ENCODE data around the gene ZNF684.
"Not testable (repeated sequence)": the region's sequence is repeated elsewhere in the genome, so short reads cannot be mapped to it uniquely, and the experiment has no call there.

The ZNF684 gene

DNA sequence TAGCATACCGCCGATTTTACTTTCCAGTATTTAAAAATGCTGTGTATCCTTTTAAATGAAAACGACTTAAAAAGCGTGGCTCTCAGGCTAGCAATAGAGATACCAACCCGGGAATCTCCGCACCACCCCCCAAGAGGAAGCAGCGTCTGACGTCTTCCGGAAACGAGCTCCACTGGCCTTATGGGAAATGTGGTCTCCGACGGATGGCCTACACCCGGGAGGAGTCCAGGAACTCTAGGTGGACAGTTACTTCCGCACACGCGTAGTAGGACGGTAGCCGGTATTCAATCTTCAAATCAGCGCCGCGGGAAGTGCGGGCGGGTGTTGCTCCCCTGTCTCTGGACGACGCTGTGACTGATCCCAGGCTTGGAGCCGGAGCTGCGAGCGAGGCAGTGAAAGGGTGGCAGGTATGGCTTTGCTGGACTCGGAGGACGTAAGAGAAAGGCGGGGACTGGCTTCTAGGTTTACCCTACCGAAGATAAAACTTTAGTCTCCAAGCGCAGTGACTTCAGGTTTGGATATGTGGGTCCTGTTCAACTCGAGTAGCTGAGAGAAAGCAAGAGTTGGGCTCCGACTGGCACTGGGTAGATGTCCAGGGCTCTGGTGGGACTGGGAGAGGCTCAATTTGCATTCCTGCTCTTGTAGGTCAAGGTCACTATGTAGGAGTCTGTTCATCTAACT, at the start of gene ZNF684:
Gene ZNF684 (plus strand): TSS at position 257 of the 681 bp plus-strand sequence. CDS start 1,530 bp downstream, outside the sequence.
- peak; percentile 96 for DNase-seq (ENCODE audit: low spot score)

GRCh38 chr1:40495315-40495903, 36.0 kb upstream of the ZNF684 start:
- no peak for DNase-seq (ENCODE audit: low spot score)

- not testable (repeated sequence) for DNase-seq (ENCODE audit: low spot score)
Observed at GRCh38 chr1:40502651-40503050, 28.8 kb upstream of the ZNF684 start.

DNA sequence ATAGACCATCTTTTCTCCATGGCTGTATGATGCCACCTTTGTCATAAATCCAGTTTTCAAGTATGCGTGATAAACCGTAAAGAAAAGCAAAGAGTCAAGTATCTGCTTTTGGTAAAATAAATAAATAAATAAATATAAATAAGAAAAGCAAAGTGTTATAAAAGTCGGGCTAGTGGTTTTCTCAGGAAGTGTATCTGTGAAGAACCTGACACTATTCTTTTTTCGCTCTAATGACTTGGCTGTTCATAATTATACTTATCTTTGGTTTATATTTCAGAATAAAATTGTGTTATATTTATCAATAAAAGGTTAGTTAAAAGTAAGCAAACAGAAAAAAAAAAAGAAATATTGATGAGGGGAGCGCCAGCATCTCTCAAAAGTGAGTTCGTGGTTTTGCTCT, 23.5 kb upstream of the ZNF684 start:
- DNase-seq (ENCODE audit: low spot score): no peak

DNA sequence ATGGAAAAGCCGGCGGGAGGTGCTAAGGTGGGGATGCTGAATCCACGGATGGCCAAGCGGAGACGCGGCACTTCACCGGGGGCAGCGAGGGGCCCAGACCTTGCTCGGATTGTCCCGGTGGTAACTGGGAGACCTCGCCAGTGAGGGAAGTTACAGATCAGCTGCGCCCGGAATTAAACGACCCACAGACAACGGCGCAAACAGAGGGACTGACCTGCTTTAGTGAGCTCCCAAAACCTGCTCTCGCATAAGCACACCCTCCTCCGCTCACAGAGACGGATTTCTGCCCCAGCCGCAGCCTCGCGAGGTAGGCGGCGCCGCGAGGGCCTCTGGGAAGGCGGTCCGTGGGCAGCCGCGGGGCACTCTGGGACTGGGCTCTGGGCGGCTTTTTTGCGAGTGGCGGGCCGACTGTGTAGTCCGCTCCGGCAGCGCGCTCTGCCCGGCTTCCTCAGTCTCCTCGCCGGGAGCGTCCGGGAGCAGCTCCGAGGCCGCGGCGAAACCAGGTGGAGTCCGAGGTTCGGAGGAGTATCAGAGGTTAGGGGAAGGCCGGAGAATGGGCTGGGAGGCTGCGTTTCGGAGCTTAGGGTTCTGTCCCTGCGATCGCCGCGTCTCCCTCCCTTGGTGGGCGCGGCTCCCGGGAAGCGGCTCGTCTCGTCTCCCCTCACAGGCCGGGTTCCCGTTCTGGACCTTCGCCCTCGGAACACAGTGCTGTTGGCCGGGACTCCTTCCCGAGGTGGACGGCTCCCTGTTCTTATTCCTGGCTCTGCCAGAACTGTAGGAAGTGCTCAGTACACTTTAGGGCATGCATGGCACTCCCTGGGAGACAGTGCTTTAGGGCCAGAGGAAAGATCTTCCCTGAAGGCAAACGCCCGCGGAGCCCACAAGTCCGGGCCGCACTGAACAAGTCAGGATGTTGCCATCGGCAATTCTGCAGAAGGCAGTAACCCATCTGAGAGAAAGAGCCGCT, 22.8 kb upstream of the ZNF684 start, which contains the start of gene EXO5:
Gene EXO5 (plus strand): TSS at position 393 of the 967 bp plus-strand sequence. CDS start 5,778 bp downstream, outside the sequence.
- peak; percentile 70 for DNase-seq (ENCODE audit: low spot score)

DNA sequence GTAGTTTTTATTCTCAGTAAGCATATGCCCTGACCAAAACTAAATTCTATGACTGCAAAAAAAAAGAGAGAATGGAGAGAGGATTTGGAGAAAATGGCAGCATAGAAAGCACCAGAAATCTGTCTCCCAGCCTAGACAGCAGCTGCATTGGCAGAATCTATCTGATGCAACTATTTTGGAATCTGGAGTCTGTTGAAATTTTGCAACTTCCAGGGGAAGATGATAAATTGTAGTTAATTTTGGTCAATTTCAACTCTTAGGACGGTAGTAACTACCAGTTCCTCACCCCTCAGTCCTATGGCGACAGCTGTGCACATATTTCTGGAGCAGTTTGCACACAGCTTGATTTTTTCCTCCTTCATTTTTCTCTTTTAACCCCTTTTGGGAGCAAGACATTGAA, 11.9 kb upstream of the ZNF684 start:
- DNase-seq (ENCODE audit: low spot score): no peak

GRCh38 chr1:40530735-40531380, 579 bp upstream of the ZNF684 start:
- no peak for DNase-seq (ENCODE audit: low spot score)

DNA sequence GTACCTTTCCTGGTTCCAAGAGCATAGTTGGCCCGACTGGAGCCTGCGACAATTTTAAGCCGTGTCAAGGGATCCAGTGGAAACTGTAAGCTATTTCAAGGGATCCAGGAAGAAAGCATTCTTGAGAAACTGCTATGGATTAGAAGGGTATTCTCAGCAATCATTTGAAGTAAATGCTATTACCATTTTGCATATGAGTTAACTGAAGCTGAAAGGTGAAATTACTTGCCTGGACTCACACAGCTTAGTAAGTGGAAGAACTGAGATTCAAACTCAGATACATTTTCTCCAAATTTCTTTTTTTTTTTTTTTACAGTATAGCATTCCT, 589 bp downstream of the ZNF684 start:
- DNase-seq (ENCODE audit: low spot score): no peak

DNA sequence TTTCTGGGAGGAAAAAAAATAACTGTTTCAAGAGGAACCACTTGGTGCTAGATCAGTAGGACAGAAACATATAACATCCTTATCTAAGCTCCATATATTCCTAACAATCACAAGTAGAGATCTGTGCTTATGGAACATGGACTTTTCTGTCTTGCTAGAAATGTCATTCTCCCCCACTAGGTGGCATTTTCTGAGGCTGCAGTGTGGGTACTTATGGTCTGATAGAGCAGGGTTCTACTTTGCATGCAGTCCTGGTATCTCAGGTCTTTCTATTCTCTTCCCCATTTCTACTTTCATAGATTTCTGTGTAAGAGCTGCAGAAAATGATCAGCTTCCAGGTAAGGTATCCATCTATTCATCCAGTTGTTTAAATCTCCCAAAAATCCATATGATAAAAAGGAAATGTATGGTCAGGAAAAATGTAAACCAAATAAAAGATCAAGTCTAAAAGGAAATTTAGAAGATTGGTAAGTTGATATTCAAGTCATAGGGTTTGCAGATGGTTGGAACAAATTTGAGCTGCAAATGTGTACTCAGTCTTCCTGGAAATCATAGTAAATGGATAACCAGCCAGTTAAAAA, 1.5 kb downstream of the ZNF684 start:
- DNase-seq (ENCODE audit: low spot score): peak; percentile 53

- no peak for DNase-seq (ENCODE audit: low spot score)
Observed at GRCh38 chr1:40534589-40534988, 3.2 kb downstream of the ZNF684 start.

DNA sequence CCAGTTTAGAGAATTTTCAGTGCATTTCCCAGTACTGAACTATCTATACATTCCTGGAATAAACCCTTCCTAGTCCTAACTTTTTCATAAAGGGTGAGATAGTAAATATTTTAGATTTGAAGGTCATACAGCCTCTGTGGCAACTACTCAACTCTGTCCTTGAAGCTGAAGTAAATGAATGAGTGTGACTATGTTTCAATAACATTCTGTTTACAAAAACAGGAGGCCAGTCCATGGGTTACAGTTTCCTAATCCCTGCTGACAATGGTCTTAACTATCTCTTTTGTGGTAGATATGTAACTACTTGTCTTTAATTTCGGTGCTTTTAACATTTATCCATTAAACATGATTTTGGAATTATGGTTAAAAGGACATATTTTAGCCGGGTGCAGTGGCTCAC, 4.3 kb downstream of the ZNF684 start:
- DNase-seq (ENCODE audit: low spot score): no peak

- no peak for DNase-seq (ENCODE audit: low spot score)
Observed at GRCh38 chr1:40539338-40539737, 7.9 kb downstream of the ZNF684 start.

DNA sequence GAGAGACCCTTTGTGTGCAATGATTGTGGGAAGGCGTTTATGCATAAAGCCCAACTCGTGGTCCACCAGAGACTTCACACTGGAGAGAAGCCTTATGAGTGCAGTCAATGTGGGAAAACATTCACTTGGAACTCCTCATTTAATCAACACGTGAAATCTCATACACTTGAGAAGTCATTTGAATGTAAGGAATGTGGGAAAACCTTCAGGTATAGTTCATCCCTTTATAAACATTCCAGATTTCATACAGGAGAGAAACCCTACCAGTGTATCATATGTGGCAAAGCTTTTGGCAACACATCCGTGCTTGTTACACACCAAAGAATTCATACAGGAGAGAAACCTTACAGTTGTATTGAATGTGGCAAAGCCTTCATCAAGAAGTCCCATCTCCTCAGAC, 15.5 kb downstream of the ZNF684 start:
- DNase-seq (ENCODE audit: low spot score): no peak

- DNase-seq (ENCODE audit: low spot score): no peak
Observed at GRCh38 chr1:40553017-40553416, 21.6 kb downstream of the ZNF684 start.

- not testable (repeated sequence) for DNase-seq (ENCODE audit: low spot score)
Observed at GRCh38 chr1:40554807-40555206, 23.4 kb downstream of the ZNF684 start.

DNA sequence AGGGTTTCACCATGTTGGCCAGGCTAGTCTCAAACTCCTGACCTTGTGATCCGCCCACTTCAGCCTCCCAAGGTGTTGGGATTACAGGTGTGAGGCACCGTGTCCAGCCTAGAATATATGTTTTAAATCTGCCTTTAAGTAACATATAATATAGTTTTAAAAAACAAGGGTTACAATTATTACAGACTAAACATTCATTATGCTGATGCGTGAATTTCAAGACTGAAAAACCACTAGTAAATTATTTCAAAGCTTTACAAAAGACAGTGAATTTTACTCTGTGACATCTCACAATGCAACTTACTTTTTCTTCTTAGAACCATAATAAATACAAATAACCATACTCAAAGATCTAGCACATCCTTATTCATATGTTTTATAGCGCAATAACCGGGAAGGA, 24.7 kb downstream of the ZNF684 start:
- no peak for DNase-seq (ENCODE audit: low spot score)

DNA sequence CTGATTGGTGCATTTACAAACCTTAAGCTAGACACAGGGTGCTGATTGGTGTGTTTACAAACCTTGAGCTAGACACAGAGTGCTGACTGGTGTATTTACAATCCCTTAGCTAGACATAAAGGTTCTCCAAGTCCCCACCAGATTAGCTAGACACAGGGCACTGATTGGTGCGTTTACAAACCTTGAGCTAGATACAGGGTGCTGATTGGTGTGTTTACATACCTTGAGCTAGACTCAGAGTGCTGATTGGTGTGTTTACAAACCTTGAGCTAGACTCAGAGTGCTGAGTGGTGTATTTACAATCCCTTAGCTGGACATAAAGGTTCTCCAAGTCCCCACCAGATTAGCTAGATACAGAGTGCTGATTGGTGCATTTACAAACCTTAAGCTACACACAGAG, 26.8 kb downstream of the ZNF684 start:
- DNase-seq (ENCODE audit: low spot score): not testable (repeated sequence)

DNA sequence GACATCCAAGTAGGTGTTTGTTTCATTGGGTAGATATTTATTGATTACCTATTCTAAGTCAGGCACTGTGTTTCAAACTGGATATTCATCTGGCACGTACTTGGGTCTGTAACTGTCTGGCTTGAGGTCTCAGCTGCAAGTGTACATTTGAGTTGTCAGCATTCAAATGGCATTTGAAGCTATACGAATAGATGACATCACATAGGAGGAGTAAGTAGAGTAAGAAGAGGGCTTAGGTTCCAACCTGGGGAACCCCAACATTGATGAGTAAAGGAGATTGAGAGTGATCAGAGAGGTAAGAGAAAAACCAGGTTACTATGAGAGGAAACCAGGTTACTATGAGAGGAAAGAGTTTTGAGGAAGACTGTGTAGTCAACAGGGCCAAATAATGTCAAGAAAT, 30.7 kb downstream of the ZNF684 start:
- DNase-seq (ENCODE audit: low spot score): no peak

DNA sequence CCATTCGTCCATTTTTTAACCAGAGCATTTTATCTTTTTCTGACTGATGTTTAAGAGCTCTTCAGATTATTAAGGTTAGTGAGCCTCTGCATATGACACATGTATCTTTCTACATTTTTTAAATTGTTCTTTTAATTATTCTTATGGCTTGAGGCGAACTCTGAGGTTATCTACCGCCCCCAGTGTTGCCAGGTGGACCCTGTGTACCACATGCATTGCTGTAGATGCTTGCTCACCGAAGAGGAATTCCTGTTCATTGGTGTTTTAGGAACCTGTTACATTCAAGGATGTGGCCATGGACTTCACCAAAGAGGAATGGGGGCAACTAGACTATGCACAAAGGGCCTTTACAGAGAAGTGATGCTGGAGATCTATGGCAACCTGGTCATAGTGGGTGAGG, 31.8 kb downstream of the ZNF684 start:
- DNase-seq (ENCODE audit: low spot score): no peak

GRCh38 chr1:40564506-40564905, 33.1 kb downstream of the ZNF684 start:
- no peak for DNase-seq (ENCODE audit: low spot score)

DNA sequence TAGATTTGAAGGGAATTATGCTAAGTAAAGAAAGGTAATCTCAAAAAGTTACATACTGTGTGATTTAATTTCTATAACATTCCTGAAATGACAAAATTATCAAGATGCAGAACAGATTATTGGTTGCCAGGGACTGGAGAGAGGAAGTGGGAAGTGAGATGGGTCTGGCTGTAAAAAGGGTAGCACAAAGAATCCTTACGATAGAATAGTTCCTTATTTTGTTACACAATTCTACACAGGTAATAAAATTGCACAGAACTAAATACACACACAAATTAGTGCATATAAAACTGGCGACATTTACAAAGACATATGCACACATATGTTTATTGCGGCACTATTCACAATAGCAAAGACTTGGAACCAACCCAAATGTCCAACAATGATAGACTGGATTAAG, 33.5 kb downstream of the ZNF684 start:
- no peak for DNase-seq (ENCODE audit: low spot score)

- DNase-seq (ENCODE audit: low spot score): no peak
Observed at GRCh38 chr1:40567825-40568224, 36.4 kb downstream of the ZNF684 start.

All from Ammon's horn (tissue), 1 donor.